GM19025 (cell line): Measurements from ENCODE around the gene HIC1.
"Not testable (repeated sequence)": the region's sequence is repeated elsewhere in the genome, so short reads cannot be mapped to it uniquely, and the experiment has no call there.

Experiments
- ATAC-seq: cut with Tn5 transposase; IDR thresholded peaks from one replicate; pipeline ENCODE4 v1.9.1; 2021; ENCODE audit warnings: mild to moderate bottlenecking, low read depth, moderate library complexity; ENCODE audit not compliant: unreplicated experiment

Gene HIC1, protein sequence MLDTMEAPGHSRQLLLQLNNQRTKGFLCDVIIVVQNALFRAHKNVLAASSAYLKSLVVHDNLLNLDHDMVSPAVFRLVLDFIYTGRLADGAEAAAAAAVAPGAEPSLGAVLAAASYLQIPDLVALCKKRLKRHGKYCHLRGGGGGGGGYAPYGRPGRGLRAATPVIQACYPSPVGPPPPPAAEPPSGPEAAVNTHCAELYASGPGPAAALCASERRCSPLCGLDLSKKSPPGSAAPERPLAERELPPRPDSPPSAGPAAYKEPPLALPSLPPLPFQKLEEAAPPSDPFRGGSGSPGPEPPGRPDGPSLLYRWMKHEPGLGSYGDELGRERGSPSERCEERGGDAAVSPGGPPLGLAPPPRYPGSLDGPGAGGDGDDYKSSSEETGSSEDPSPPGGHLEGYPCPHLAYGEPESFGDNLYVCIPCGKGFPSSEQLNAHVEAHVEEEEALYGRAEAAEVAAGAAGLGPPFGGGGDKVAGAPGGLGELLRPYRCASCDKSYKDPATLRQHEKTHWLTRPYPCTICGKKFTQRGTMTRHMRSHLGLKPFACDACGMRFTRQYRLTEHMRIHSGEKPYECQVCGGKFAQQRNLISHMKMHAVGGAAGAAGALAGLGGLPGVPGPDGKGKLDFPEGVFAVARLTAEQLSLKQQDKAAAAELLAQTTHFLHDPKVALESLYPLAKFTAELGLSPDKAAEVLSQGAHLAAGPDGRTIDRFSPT

DNA sequence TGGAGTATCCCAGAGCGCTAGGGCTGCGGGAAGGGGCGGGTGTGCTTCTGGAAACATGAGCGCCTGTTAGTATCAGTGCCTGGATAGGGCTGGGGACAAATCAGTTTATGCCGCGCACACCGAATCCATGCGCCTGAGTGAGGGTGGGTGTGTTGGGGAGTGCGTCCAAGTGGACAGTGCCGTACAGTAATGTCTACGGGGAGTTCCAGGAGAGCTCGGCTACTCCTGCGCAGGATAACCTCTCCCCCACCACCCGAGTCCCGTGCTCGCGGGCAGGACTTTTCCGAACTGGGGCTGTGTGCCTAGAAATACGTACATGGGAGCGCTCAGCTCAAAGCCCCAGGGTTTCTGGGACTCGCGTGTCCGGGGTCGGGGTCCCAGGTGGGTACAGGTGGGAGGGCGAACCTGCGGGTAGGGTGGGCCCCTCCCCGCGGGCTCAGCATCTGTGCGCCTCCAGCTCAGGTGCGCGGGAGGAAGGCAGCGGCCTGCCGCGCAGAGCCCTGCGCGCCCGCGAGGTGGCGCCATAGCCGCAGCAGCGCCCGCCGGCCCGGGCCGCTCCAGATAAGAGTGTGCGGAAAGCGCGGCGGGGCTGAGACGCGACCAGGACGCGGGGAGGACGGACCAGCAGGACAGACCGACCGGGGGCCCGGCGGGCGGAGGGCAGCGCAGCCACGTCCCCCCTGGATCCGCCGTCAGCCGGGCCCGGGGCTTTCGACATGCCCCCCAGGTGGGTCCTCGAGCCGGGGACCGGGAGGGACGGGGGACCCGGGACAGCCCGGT is at the start of gene HIC1:
HIC1 (plus strand) TSS at position 592 of the 780 bp plus-strand sequence. CDS start 1,588 bp downstream, outside the sequence.
- no peak for ATAC-seq

DNA sequence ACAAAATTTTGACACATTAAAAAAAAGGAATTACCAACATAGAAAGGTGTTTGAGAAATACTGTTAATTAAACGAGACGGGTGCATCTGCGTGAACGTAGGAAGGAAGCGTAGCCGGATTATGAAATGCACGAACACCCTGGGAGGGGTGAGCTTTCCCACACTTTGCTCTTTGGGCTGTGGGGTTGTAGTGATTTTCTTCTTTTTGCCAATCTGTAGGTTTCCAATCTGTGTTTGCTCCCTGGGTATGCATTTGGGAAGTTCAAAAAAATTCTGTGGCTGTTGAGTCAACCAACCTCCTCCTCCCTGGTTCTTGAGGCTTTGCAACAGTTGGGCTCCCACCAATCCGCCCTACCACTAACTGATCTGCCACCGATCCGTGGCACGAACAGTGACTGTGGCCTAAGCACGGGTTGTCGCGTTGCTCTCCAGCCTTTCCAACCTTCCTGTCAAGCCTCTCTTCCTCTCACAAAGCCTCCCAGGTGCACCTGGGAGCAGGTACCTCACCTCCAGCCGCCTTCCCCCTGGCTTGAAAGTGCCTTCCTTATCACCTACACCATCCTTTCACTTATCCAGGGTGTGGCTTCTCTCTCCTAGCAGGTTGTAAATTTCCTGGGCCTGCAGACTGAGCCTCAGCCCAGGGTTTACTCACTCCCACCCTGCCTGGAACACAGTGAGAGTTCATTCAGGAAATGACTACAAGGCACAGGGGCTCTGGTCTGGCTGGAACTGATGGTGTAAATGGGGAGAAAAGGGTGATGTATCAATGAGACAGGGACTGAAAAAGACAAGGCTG is 46.4 kb upstream of the HIC1 start:
- no peak for ATAC-seq

DNA sequence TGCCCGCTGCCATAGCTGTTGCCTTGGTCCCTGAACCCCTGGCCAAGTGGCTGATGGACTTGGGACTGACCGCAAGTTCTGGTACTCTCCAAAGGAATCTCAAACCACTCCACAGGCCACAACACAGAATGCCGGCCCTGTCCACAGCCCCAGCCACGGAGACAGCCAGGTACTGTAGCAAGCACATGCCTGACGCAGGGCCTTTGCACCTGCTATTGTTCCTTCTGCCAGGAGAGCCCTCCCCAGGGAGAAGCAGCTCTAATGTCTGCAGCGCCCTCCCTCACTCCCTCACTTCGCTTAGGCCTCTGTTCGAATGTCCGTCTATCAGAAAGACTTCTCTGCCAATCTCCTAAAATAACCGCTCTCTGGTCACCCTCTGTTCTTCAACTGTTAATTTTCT is 45.2 kb upstream of the HIC1 start:
- no peak for ATAC-seq

DNA sequence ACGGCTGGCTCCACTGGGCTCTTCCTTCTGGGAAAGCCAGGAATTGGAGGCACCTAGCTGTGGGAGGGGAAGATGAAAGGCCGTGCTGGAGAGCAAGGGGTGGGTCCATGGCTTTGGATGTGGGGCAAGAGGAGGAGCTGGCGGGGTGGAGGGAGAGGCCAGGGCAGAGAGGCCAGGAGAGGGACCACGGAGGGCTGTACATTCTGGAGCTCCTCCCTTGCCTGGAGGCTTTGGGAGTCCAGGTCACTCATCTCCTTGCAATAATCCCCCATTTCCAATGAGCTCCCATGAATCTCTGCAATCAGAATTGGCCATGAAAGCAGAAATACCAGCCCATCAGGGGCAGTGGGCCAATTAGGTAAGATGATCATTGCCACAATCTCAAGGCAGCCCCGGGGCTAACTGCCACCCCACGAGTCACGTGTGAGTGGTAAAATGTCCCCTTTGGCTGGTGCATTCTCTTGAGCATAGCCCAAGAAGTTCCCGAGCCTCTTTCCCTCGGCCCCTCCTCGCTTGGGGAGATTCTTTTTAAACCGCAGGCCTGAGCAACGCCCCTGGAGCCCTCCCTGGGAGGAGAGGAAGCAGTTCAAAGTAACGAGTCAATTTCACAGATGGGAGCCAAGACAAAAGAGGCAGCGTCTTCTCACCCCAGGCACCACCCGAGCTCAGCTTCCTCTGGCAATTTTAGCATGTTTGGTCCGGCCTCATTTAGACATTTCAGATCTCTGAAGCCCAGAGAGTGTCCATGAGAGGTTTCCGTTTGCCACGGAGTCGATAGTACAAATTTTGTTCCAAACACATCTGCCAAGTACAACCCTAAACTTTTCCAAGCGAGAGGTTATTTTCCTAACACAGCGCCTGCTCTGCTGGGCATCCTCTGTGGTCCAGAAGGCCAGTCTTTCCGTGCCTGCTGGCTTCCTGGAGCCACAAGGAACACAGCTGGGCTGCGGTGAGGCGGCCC is 43.2 kb upstream of the HIC1 start:
- no peak for ATAC-seq

DNA sequence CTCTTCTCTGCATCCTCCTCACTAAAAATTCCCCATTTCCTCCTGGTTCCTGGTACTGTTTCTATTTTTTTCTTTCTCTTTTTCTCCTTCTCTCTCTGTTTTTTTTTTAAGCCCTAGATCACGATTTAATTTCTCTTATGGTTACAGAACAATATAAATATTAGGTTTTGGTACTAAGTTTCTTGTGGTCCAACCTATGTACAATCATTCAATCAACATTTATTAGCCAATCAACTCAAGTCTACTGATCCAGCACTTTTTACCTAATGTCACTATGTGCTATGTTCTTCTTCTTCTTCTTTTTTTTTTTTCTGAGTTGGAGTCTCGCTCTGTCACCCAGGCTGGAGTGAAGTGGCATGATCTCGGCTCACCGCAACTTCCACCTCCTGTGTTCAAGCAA is 42.4 kb upstream of the HIC1 start:
- no peak for ATAC-seq

DNA sequence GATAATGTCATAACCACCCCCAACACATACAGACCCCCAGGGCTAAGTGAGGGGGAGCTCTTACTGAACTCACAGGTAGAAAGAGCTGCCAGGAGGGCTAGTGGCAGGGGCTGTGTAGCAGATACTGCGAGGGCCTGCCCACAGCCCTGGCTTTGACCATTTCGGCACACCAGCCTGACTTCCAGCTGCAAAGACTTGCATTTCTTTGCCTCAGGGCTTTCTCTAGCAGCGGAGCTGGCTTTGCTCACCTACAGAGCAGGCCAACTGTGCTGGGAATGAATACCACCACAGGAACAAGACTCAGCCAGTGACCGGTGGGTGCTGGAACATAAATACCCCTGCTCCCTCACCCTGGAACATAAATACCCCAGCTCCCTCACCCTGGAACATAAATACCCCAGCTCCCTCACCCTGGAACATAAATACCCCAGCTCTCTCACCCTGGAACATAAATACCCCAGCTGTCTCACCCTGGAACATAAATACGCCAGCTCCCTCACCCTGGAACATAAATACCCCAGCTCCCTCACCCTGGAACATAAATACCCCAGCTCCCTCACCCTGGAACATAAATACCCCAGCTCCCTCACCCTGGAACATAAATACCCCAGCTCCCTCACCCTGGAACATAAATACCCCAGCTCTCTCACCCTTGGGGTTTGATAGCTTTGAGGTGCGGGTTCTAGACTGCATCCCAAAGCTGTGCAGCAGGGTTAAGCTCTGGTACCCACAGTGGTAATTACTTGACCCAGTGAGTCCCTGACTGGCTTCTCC is 41.5 kb upstream of the HIC1 start:
- ATAC-seq, result not testable (repeated sequence)

DNA sequence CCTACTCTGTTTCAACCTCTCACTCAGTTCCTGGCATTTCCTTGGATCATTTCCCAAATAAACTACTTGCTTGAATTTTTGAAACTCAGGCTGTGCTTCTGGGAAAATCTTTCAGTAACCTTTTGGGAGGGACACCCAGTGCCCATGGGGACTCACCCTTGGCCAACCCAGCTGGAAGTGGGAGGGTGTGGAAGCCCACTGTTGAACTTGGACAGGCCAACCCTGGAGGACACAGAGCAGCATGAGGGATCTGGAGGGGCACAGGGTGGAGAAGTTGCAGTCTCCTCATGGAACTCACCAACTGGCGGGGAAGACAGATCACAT is 40.9 kb upstream of the HIC1 start:
- ATAC-seq, result no peak

DNA sequence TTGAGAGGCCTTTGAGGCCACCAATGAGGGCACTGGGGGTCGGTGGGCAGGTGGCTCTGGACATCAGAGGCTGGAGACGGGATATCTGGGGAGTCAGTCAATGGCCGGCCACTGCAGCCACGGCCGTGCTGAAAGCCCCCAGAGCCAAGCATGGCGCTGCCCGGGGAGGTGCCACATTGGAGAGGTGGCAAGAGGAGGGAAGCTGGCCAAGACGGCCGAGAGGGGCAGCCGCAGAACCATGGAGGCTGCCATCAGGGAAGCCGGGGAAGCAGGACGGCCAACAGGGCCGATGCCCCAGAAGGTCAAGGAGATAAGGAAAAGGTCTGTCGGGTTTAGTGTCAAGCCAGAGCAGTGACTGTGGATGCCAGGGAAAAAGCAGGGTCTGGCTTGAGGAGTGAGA is 39.6 kb upstream of the HIC1 start:
- no peak for ATAC-seq

DNA sequence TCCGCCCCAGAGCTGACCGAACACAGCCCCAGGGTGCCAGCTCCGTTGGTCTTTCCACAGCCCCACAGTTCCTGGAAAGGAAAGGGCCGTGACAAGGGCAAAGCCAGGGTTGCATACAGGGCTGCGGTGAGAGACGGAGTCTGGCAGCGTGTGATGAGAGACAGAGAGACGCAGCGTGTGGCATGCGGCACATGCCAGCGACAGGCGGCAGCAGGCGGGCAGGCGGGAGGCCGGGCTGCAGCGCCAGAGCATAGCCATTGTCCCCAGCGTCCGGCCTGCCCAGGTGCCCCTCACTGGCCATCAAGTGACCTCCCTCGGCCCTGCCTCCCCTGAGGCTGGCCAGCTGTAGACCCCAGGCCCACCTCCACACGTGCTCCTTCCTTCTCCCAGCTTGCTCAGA is 38.4 kb upstream of the HIC1 start:
- no peak for ATAC-seq

DNA sequence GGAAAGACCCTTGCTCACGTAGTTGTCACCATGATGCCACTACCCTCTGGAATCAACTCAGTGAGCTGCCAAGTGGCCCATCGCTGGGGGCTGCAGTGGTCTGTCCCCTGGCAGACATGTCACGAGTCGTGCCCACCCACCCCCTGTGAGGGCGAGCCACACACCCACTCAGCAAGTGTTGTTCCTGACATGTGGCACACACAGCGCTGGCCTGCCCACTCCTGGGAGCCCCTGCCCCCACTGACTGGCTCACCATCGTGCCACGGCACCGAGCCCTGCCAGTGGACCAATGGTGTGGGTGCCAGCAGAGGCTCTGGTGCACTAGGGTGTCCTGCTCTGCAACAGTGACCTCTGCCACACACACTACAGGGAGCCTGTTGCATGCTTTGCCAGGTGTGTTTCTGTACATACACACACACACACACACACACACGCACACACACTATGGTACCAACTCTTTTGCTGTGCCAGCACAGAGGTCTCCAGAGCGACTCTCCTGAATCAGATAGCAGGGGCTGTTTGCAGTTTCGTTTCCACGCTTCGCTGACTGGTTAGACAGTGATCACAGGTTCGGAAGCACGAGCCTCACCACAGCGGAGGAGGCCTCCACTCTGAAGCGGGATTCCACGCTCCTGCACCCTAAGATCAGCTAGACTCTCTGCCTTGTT is 37.5 kb upstream of the HIC1 start:
- ATAC-seq, result no peak

DNA sequence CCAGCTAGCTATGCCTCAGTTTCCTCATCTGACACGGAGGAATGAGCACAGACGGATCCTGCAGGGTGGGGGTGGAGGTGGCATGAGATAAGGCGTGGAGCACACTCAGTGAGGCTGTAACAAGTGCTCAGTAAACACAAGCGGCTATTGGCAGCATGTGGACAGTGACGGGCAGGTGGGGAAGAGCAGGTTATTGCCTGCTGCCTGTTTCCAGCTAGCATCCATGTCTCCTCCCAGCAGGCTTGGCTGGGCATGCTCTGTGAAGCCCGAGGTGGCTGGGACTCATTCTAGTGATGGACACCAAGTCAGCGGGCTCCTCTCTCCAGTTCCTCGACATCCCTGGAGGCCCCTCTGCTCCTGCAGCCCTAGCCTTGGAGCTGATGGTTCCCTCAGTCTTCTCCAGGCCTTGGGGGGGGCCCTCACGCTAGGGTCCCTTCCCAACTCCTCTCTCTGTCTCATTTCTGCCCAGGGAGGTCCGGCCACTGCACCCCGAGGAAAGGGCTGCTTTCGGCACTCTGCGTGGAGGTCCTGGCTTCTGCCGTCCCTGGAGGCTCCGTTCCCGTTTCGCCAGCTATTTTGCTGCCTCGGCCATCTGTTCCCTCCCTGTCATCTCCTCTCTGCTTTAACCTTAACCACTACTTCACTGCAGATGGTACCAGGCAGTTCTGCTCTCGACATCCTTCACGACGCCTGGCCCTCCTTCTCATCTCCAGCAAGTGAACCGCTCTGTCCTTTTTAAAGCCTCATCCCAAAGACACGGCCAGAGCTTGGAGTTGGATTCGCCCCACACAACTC is 36.0 kb upstream of the HIC1 start:
- no peak for ATAC-seq

DNA sequence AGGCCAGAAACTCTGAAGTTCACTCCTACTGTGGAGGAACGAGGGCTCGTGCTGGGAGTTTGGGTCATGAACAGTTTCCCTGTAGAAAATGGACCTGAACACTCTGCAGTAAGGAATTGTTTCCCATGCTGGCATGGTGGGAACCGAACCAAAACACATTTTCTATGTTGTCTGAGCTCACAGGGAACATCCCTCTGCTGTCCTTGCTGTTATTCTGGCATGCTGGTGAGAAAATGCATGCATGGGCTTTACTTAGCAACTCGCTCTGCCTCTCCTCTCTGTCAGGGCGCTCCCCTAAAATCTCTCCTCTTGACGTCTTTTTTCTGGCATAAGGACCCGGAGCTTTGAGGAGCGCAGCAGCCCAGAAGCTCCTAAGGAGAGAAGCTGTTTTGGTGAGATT is 35.2 kb upstream of the HIC1 start:
- no peak for ATAC-seq

DNA sequence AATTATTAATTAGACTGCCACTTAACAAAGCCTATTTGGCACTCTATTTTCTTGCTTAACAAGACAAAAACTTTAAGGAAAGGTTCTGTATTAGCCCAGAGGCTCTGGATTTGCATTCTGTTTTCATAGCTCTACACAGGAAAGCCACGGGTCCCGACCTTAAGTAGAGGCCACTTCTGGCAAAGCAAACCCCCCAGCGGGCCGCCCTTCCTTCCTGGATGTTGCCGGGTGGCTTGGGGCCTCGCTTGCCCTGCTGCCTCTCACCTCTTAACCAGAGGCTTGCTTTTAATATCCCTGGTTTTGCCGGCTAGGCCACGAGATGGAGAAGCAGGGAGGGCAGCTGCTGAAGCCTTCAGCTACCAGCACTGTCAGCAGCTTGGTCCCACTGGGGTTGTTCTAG is 34.2 kb upstream of the HIC1 start:
- no peak for ATAC-seq

DNA sequence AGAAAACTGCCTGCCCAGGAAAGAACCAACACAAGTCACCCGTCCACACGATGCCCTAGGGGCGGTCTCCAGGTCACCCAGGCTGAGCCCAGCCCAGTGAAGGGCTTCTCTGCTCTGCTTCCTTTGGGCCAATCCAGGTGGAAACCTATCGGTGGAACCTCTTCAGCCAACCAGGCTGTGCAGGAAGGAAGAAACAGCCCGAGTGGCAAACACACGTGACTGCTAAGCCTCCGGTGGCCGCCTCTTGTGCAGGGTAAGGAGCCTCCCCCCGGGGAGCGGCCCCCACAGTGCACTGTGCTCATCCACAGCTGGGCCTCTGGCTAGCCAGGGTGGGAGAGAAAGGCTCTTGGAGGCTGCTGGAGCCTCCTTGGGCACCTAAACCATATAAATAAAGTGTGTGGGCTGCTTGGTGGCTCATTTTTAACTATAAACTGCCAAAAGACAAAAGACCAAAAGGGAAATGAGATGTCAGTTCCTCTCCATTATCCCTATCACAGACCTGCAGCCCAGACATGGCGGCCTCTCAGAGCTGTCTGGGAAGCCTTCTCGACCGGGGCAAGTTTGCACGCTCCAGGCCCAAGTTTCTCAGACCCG is 32.2 kb upstream of the HIC1 start:
- ATAC-seq, result no peak

DNA sequence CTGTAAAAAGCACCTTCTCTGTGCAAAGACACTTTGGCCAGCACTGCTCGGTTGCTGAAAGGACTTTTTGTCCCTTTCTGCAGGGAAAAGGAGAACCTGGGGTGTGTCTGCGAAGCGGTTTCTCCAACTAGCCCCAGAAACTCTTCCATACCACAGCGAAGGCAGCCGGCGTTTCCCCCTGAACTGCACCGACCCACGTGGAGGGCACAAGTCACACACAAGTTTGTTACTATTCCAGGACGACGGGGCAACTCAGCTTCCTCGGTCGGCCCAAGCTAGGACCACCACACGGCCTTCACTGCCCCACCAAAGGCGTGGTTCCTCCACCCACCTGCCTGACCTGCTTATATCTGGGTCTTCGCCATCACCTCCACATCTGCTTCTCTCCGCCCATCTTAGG is 31.6 kb upstream of the HIC1 start:
- ATAC-seq, result no peak

DNA sequence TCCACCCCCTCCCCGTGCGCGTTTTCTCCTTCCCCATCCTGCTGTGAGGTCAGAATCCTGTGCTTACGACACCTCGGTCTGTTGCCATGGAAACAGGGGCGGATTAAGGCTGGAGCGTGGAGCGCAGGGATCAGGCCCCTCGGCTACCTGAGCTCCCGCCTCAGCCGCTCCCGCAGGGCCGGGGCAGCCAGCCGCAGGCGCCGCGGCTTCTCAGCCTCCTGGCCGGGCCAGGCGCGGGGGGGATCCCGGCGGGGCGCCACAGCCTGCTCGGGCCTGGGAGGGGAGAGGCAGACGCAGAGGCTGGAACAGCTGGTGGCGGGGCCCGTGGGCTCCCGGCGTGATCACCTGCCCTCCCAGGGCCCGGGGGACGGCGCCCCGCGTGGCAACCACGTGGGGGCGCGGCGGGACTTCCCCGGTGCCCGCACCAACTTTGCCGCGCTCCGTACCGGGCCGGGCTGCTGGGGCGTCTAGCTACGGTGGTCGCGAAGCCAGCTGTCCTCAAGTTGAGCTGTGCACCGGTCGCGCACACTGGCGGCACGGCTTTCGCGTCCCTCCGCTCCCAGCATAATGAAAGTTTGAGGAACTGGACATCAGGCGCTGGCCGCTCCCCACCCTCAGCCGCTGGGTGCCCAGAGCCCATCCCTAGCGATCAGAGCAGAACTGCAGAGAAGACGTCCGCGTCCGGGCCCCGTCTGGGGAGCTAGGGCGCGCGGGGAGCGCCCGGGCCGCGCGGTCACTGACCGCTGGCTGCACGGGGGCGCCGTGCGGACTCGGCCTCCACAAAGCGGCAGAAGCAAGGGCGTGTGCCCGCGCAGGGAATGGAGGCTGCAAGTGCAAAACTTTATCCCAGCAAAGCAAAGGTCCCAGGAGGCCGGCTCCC is 31.0 kb upstream of the HIC1 start:
- ATAC-seq, result no peak
